Activated CD4-positive, CD25-positive, alpha-beta regulatory T cell treated with anti-CD3 and anti-CD28 coated beads, Interleukin-2, amount 50 U/mL, for 16 hours (primary cell): ENCODE measurements around the gene SELENOF.
A peak's percentile ranks its signal among the peaks of the same experiment; 100 is the strongest.

Source experiments
- DNase-seq: peaks from one replicate; pipeline ENCODE4 v3.0.0-alpha.2; 2020; ENCODE audit warnings: low read depth, low spot score

The SELENOF gene

GRCh38 chr1:86913896-86914600 lies at the start of gene SELENOF:
TSS of gene SELENOF (minus strand) at chr1:86914126. CDS start at chr1:86914111, 15 bp downstream.
- DNase-seq = peak; percentile 97

- DNase-seq = no peak
Measured at GRCh38 chr1:86960548-86960947, 46.6 kb upstream of the SELENOF start.

- DNase-seq = no peak
Measured at GRCh38 chr1:86957221-86957620, 43.3 kb upstream of the SELENOF start.

- no peak for DNase-seq
Measured at GRCh38 chr1:86956221-86956620, 42.3 kb upstream of the SELENOF start.

GRCh38 chr1:86955678-86956077 lies 41.8 kb upstream of the SELENOF start:
- DNase-seq = no peak

- no peak for DNase-seq
Measured at GRCh38 chr1:86953167-86953566, 39.2 kb upstream of the SELENOF start.

GRCh38 chr1:86951430-86951829 lies 37.5 kb upstream of the SELENOF start:
- no peak for DNase-seq

GRCh38 chr1:86950712-86951419 lies 36.9 kb upstream of the SELENOF start:
- no peak for DNase-seq

- DNase-seq = no peak
Measured at GRCh38 chr1:86948212-86948611, 34.3 kb upstream of the SELENOF start.

- no peak for DNase-seq
Measured at GRCh38 chr1:86942743-86943142, 28.8 kb upstream of the SELENOF start.

- no peak for DNase-seq
Measured at GRCh38 chr1:86942042-86942441, 28.1 kb upstream of the SELENOF start.

GRCh38 chr1:86940599-86940998 lies 26.7 kb upstream of the SELENOF start:
- DNase-seq = no peak

- no peak for DNase-seq
Measured at GRCh38 chr1:86939406-86939805, 25.5 kb upstream of the SELENOF start.

GRCh38 chr1:86938855-86939254 lies 24.9 kb upstream of the SELENOF start:
- DNase-seq = no peak

GRCh38 chr1:86938450-86938849 lies 24.5 kb upstream of the SELENOF start:
- no peak for DNase-seq

GRCh38 chr1:86933562-86934377 lies 19.8 kb upstream of the SELENOF start:
- no peak for DNase-seq

- DNase-seq = no peak
Measured at GRCh38 chr1:86933051-86933450, 19.1 kb upstream of the SELENOF start.

GRCh38 chr1:86928819-86929218 lies 14.9 kb upstream of the SELENOF start:
- no peak for DNase-seq

GRCh38 chr1:86926883-86927282 lies 13.0 kb upstream of the SELENOF start:
- no peak for DNase-seq

GRCh38 chr1:86925742-86926141 lies 11.8 kb upstream of the SELENOF start:
- DNase-seq = no peak

- DNase-seq = no peak
Measured at GRCh38 chr1:86924324-86924960, 10.5 kb upstream of the SELENOF start.

GRCh38 chr1:86922445-86922844 lies 8.5 kb upstream of the SELENOF start:
- DNase-seq = no peak
